IMR-90 (cell line): ENCODE results near the gene SNX21.

Source experiments
- CEBPB ChIP-seq: IDR thresholded peaks from 2 replicates; pipeline ENCODE4 v1.6.1; 2012; ENCODE audit warnings: low read depth, low read length, improper control_type of control experiment
- FOS ChIP-seq: fragments of 150-350 bp; IDR thresholded peaks from 2 replicates; pipeline ENCODE4 v1.6.1; 2016; ENCODE audit warnings: low read depth, low read length
- MAZ ChIP-seq: IDR thresholded peaks from 2 replicates; pipeline ENCODE4 v1.6.1; 2012; ENCODE audit warnings: low read depth, mild to moderate bottlenecking, low read length, improper control_type of control experiment, moderate library complexity, borderline replicate concordance
- MXI1 ChIP-seq: IDR thresholded peaks from 2 replicates; pipeline ENCODE4 v1.6.1; 2012; ENCODE audit warnings: low read depth, mild to moderate bottlenecking, low read length, moderate library complexity, borderline replicate concordance
- NFE2L2 ChIP-seq: fragments of 150-350 bp; IDR thresholded peaks from 2 replicates; pipeline ENCODE4 v1.6.1; 2016; ENCODE audit warnings: low read depth, mild to moderate bottlenecking, low read length
- POLR2A ChIP-seq: IDR thresholded peaks from 2 replicates; pipeline ENCODE4 v1.6.1; 2012; ENCODE audit warnings: mild to moderate bottlenecking, low read depth, low read length
- RAD21 ChIP-seq: IDR thresholded peaks from 2 replicates; pipeline ENCODE4 v1.6.1; 2012; ENCODE audit warnings: low read length, improper control_type of control experiment
- SMC3 ChIP-seq: fragments of 150-350 bp; IDR thresholded peaks from 2 replicates; pipeline ENCODE4 v1.6.1; 2016; ENCODE audit warnings: low read depth, mild to moderate bottlenecking, antibody characterized with exemption, low read length, moderate library complexity
- TF ChIP-seq, protein P1 (sequence below): conservative IDR thresholded peaks from 2 replicates; pipeline ENCODE4 v1.5.1; 2012; ENCODE audit warnings: mild to moderate bottlenecking, low read depth, low read length, improper control_type of control experiment
- TF ChIP-seq, protein P2 (sequence below): fragments of 150-350 bp; IDR thresholded peaks from 2 replicates; pipeline ENCODE4 v1.6.1; 2016; ENCODE audit warnings: low read depth, mild to moderate bottlenecking, low read length, moderate library complexity, borderline replicate concordance
- TF ChIP-seq, protein P3 (sequence below): fragments of 150-350 bp; IDR thresholded peaks from 2 replicates; pipeline ENCODE4 v1.6.1; 2017; ENCODE audit warnings: mild to moderate bottlenecking, antibody characterized with exemption, low read length, low read depth

DNA sequence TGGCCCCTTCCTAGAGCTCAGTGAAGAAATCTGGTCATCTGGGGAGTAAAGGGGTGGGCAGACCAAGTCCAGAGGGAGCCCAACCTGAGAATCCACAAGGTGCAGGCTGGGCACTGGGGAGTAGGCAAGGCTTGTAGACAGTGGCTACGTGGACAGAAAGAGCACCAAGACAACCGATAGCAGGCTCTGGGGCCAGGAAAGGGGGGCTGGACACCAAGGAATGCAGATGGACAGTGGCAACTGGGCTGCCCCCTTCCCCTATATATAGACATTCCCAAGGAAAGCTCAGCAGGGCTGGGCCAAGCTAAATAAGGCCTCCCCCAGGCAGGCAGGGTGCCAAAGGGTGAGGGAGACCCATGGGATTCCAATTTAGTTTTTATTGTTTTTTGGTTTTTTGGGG is 5.0 kb upstream of the SNX21 start:
- TF ChIP-seq RAD21: no peak
- TF ChIP-seq, protein P1, sequence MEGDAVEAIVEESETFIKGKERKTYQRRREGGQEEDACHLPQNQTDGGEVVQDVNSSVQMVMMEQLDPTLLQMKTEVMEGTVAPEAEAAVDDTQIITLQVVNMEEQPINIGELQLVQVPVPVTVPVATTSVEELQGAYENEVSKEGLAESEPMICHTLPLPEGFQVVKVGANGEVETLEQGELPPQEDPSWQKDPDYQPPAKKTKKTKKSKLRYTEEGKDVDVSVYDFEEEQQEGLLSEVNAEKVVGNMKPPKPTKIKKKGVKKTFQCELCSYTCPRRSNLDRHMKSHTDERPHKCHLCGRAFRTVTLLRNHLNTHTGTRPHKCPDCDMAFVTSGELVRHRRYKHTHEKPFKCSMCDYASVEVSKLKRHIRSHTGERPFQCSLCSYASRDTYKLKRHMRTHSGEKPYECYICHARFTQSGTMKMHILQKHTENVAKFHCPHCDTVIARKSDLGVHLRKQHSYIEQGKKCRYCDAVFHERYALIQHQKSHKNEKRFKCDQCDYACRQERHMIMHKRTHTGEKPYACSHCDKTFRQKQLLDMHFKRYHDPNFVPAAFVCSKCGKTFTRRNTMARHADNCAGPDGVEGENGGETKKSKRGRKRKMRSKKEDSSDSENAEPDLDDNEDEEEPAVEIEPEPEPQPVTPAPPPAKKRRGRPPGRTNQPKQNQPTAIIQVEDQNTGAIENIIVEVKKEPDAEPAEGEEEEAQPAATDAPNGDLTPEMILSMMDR: no peak
- no peak for TF ChIP-seq POLR2A
- TF ChIP-seq, protein P2, sequence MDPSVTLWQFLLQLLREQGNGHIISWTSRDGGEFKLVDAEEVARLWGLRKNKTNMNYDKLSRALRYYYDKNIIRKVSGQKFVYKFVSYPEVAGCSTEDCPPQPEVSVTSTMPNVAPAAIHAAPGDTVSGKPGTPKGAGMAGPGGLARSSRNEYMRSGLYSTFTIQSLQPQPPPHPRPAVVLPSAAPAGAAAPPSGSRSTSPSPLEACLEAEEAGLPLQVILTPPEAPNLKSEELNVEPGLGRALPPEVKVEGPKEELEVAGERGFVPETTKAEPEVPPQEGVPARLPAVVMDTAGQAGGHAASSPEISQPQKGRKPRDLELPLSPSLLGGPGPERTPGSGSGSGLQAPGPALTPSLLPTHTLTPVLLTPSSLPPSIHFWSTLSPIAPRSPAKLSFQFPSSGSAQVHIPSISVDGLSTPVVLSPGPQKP: no peak
- TF ChIP-seq, protein P3, sequence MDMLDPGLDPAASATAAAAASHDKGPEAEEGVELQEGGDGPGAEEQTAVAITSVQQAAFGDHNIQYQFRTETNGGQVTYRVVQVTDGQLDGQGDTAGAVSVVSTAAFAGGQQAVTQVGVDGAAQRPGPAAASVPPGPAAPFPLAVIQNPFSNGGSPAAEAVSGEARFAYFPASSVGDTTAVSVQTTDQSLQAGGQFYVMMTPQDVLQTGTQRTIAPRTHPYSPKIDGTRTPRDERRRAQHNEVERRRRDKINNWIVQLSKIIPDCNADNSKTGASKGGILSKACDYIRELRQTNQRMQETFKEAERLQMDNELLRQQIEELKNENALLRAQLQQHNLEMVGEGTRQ: no peak
- no peak for TF ChIP-seq CEBPB
- no peak for TF ChIP-seq MXI1
- TF ChIP-seq FOS: no peak
- TF ChIP-seq MAZ: no peak
- no peak for TF ChIP-seq SMC3
- TF ChIP-seq NFE2L2: no peak
